Hepatocyte (in vitro differentiated cells): ENCODE results near the gene RIN2.

ENCODE experiments used
- EZH2 ChIP-seq: fragments of 200-600 bp; sonication (generic); IDR thresholded peaks from 2 replicates; pipeline ENCODE4 v1.6.1; 2016; ENCODE audit warnings: antibody characterized with exemption, mild to moderate bottlenecking, borderline replicate concordance
- EZH2phosphoT487 ChIP-seq: fragments of 200-600 bp; sonication (generic); IDR thresholded peaks from one replicate; pipeline ENCODE4 v1.6.1; 2018; ENCODE audit warnings: antibody characterized with exemption, mild to moderate bottlenecking, low read depth, moderate library complexity; ENCODE audit not compliant: unreplicated experiment, severe bottlenecking
- TF ChIP-seq, protein P1 (sequence below): fragments of 200-600 bp; sonication (generic); IDR thresholded peaks from 2 replicates; pipeline ENCODE4 v1.5.1; 2016; ENCODE audit warnings: antibody characterized with exemption, mild to moderate bottlenecking; ENCODE audit not compliant: poor library complexity

DNA sequence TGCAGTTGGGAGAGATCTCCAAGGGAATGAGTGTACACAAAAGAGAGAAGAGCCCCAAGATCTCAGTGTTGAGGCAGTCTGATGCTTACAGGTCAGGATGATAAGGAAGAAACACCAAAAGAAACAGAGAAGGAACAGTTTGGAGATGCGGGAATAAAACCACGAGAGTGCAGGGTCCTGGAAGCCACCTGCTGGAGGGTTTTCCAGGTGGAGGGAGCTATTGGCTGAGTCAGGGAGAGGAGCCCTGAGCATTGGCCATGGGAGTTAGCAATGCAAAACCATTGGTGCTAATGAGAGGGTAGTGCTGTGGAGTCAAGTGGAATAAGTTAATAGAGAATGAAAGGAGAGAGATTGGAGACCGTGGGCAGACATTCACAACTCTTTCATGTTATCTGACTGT lies 39.2 kb upstream of the RIN2 start:
- TF ChIP-seq EZH2 = no peak
- TF ChIP-seq, protein P1, sequence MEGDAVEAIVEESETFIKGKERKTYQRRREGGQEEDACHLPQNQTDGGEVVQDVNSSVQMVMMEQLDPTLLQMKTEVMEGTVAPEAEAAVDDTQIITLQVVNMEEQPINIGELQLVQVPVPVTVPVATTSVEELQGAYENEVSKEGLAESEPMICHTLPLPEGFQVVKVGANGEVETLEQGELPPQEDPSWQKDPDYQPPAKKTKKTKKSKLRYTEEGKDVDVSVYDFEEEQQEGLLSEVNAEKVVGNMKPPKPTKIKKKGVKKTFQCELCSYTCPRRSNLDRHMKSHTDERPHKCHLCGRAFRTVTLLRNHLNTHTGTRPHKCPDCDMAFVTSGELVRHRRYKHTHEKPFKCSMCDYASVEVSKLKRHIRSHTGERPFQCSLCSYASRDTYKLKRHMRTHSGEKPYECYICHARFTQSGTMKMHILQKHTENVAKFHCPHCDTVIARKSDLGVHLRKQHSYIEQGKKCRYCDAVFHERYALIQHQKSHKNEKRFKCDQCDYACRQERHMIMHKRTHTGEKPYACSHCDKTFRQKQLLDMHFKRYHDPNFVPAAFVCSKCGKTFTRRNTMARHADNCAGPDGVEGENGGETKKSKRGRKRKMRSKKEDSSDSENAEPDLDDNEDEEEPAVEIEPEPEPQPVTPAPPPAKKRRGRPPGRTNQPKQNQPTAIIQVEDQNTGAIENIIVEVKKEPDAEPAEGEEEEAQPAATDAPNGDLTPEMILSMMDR = no peak
- TF ChIP-seq EZH2phosphoT487 = no peak
